H1 (cell line): ENCODE measurements around the gene FBXL17. TPM values are rescaled to one million over a fixed set of nuclear protein-coding genes. Genes with fewer than 3 reads are reported as not detected.

Experiments
- CTCF ChIA-PET: fragments of 300-600 bp; sonication (Branson Sonifier 250); formaldehyde crosslinking; loops from one replicate; lab custom pipeline; 2021; ENCODE audit not compliant: partially characterized antibody; lab: Charles Lee
- POLR2A ChIA-PET: fragments of 300-600 bp; sonication (Branson Sonifier 250); formaldehyde crosslinking; loops from one replicate; lab custom pipeline; 2021; ENCODE audit warnings: inconsistent platforms; ENCODE audit not compliant: partially characterized antibody; lab: Charles Lee
- DNase-seq, 2 experiments: peaks; one replicate each; pipeline versions ENCODE4 v3.0.0 to v3.0.0-alpha.2; 2010 to 2022; ENCODE audit warnings: low spot score in 2 of 2, low read depth in 1 of 2, mixed read lengths in 1 of 2
- FAIRE-seq: peaks from 2 replicates; lab custom pipeline; 2011; peaks lifted over from hg19 to GRCh38; lab: Jason Lieb, UNC
- H2AFZ ChIP-seq: 2 replicates; pipeline ENCODE4 v1.8.1; 2012; ENCODE audit warnings: low read length, inconsistent platforms
- H2AK5ac ChIP-seq: 2 replicates; pipeline ENCODE4 v1.6.1; 2013; ENCODE audit warnings: low read depth, low read length
- H2BK120ac ChIP-seq: replicated peaks from 2 replicates; pipeline ENCODE3; 2013; ENCODE audit warnings: low read depth, low read length, inconsistent platforms
- H2BK12ac ChIP-seq: 2 replicates; pipeline ENCODE4 v1.6.1; 2013; ENCODE audit warnings: low read depth, low read length
- H2BK15ac ChIP-seq: 2 replicates; pipeline ENCODE4 v1.6.1; 2013; ENCODE audit warnings: low read length
- H2BK20ac ChIP-seq: 2 replicates; pipeline ENCODE4 v1.6.1; 2013; ENCODE audit warnings: low read length
- H2BK5ac ChIP-seq: 2 replicates; pipeline ENCODE4 v1.6.1; 2013; ENCODE audit warnings: low read depth, low read length
- H3K14ac ChIP-seq: 2 replicates; pipeline ENCODE4 v1.6.1; 2013; ENCODE audit warnings: inconsistent platforms; ENCODE audit not compliant: insufficient read length
- H3K18ac ChIP-seq: 2 replicates; pipeline ENCODE4 v1.6.1; 2013; ENCODE audit warnings: low read length; ENCODE audit errors: extremely low read depth
- H3K23ac ChIP-seq: 2 replicates; pipeline ENCODE4 v1.6.1; 2013; ENCODE audit warnings: inconsistent platforms; ENCODE audit not compliant: insufficient read length
- H3K23me2 ChIP-seq: 2 replicates; pipeline ENCODE4 v1.6.1; 2013; ENCODE audit warnings: low read depth, low read length
- H3K27ac ChIP-seq: 2 replicates; pipeline ENCODE4 v1.6.1; 2011; ENCODE audit warnings: low read depth, low read length, inconsistent platforms
- H3K27me3 ChIP-seq, 4 experiments: replicated peaks in 1 of 4; 1 replicate in 1 of 4; 2 replicates in 3 of 4; pipeline versions ENCODE4 v1.6.1 to v1.8.1; 2011 to 2013; ENCODE audit warnings: low read length in 3 of 4, mild to moderate bottlenecking in 3 of 4, inconsistent platforms in 2 of 4, mixed read lengths in 2 of 4, moderate library complexity in 1 of 4; ENCODE audit not compliant: control insufficient read depth in 3 of 4, insufficient read depth in 3 of 4; ENCODE audit errors: extremely low read depth in 1 of 4
- H3K36me3 ChIP-seq, 4 experiments: 2 replicates each; pipeline versions ENCODE4 v1.6.1 to v1.8.1; 2011 to 2013; ENCODE audit warnings: mild to moderate bottlenecking in 4 of 4, low read length in 3 of 4, moderate library complexity in 2 of 4, control low read depth in 1 of 4, inconsistent platforms in 1 of 4; ENCODE audit not compliant: insufficient read depth in 4 of 4, control insufficient read depth in 2 of 4
- H3K4ac ChIP-seq: replicated peaks from 2 replicates; pipeline ENCODE3; 2013; ENCODE audit warnings: low read length, low read depth, mixed read lengths, inconsistent platforms; ENCODE audit not compliant: insufficient read length
- H3K4me1 ChIP-seq, 4 experiments: replicated peaks in 1 of 4; 1 replicate in 1 of 4; 2 replicates in 3 of 4; pipeline versions ENCODE4 v1.6.1 to v1.8.1; 2011 to 2013; ENCODE audit warnings: low read length in 3 of 4, inconsistent platforms in 2 of 4, mixed read lengths in 1 of 4; ENCODE audit not compliant: insufficient read depth in 4 of 4, control insufficient read depth in 3 of 4
- H3K4me2 ChIP-seq, 2 experiments: 2 replicates each; pipeline versions ENCODE4 v1.6.1 to v1.8.1; 2011 to 2013; ENCODE audit warnings: low read depth in 2 of 2, low read length in 2 of 2, control low read depth in 1 of 2, inconsistent platforms in 1 of 2, mild to moderate bottlenecking in 1 of 2; ENCODE audit not compliant: insufficient read depth in 1 of 2
- H3K4me3 ChIP-seq, 4 experiments: fragments of 200-600, 300-600 bp in 1 of 4; sonication (generic), shearing (Covaris generic), sonication (Bioruptor Twin) in 1 of 4; 2 replicates each; pipeline versions ENCODE4 v1.5.1 to v1.8.1; 2011 to 2016; ENCODE audit warnings: low read length in 4 of 4, low read depth in 3 of 4, control low read depth in 2 of 4, inconsistent platforms in 2 of 4, mild to moderate bottlenecking in 2 of 4, mixed read lengths in 1 of 4, moderate library complexity in 1 of 4; ENCODE audit not compliant: insufficient read depth in 2 of 4; ENCODE audit errors: extremely low read depth in 1 of 4
- H3K56ac ChIP-seq: replicated peaks from 2 replicates; pipeline ENCODE3; 2013; ENCODE audit warnings: low read depth, mild to moderate bottlenecking, mixed read lengths, low read length, inconsistent platforms; ENCODE audit not compliant: insufficient read length
- H3K79me1 ChIP-seq: 2 replicates; pipeline ENCODE4 v1.6.1; 2013; ENCODE audit warnings: low read depth, low read length, control low read depth
- H3K79me2 ChIP-seq, 2 experiments: 2 replicates each; pipeline versions ENCODE4 v1.6.1 to v1.8.1; 2012 to 2013; ENCODE audit warnings: low read length in 2 of 2, mild to moderate bottlenecking in 2 of 2, inconsistent platforms in 1 of 2; ENCODE audit not compliant: insufficient read depth in 2 of 2, control insufficient read depth in 1 of 2
- H3K9ac ChIP-seq, 4 experiments: replicated peaks in 1 of 4; 1 replicate in 1 of 4; 2 replicates in 3 of 4; pipeline versions ENCODE4 v1.6.1 to v1.8.1; 2011 to 2013; ENCODE audit warnings: low read depth in 3 of 4, low read length in 3 of 4, control low read depth in 2 of 4, mild to moderate bottlenecking in 2 of 4, moderate library complexity in 2 of 4, inconsistent platforms in 1 of 4; ENCODE audit errors: extremely low read depth in 1 of 4
- H3K9me3 ChIP-seq, 2 experiments: 2 replicates each; pipeline versions ENCODE4 v1.6.1 to v1.8.1; 2012 to 2013; ENCODE audit warnings: mild to moderate bottlenecking in 2 of 2, moderate library complexity in 2 of 2, control low read depth in 1 of 2, inconsistent platforms in 1 of 2, low read depth in 1 of 2, low read length in 1 of 2, mixed read lengths in 1 of 2; ENCODE audit not compliant: insufficient read depth in 2 of 2
- H4K20me1 ChIP-seq, 2 experiments: replicated peaks in 1 of 2; 2 replicates each; pipeline versions ENCODE3 to v1.8.1; 2011 to 2013; ENCODE audit warnings: inconsistent platforms in 2 of 2, low read length in 2 of 2, mild to moderate bottlenecking in 1 of 2; ENCODE audit not compliant: insufficient read depth in 2 of 2, control insufficient read depth in 1 of 2
- H4K5ac ChIP-seq: 2 replicates; pipeline ENCODE4 v1.6.1; 2013; ENCODE audit warnings: low read length, low read depth, mixed read lengths, inconsistent platforms; ENCODE audit not compliant: insufficient read length
- H4K8ac ChIP-seq: 2 replicates; pipeline ENCODE4 v1.8.0; 2013; ENCODE audit warnings: mild to moderate bottlenecking, moderate library complexity, low read length, inconsistent platforms; ENCODE audit not compliant: insufficient read depth; ENCODE audit errors: extremely low read depth
- H4K91ac ChIP-seq: replicated peaks from 2 replicates; pipeline ENCODE3; 2013; ENCODE audit warnings: low read length, mixed read lengths, inconsistent platforms; ENCODE audit not compliant: insufficient read length
- ASH2L ChIP-seq: fragments of 200-600, 300-600 bp; sonication (generic); IDR thresholded peaks from one replicate; pipeline ENCODE4 v1.7.1; 2017; ENCODE audit warnings: low read length
- HDAC2 ChIP-seq, 2 experiments: fragments of 300-600 bp in 1 of 2; sonication (generic) in 1 of 2; IDR thresholded peaks; 2 replicates each; pipeline ENCODE4 v1.6.1; 2011 to 2012; ENCODE audit warnings: low read depth in 2 of 2, low read length in 2 of 2, mild to moderate bottlenecking in 2 of 2, moderate library complexity in 2 of 2, borderline replicate concordance in 1 of 2, inconsistent platforms in 1 of 2
- NRF1 ChIP-seq: IDR thresholded peaks from 2 replicates; pipeline ENCODE4 v1.6.1; 2011; ENCODE audit warnings: mild to moderate bottlenecking, low read depth, low read length, improper control_type of control experiment
- RFX5 ChIP-seq: IDR thresholded peaks from 2 replicates; pipeline ENCODE4 v1.6.1; 2011; ENCODE audit warnings: low read depth, low read length, improper control_type of control experiment, borderline replicate concordance
- WGBS, 2 experiments: shearing (Covaris generic) in 1 of 2; methylation state at CpG; one replicate each; pipeline versions ENCODE4 v1.1.6 to v1.1.7; 2013 to 2015; ENCODE audit warnings: low lambda C conversion rate in 2 of 2, mixed read lengths in 2 of 2, inconsistent platforms in 1 of 2, low coverage in 1 of 2, missing lambda C conversion rate in 1 of 2; ENCODE audit not compliant: insufficient replicate concordance in 2 of 2, insufficient coverage in 1 of 2, insufficient read length in 1 of 2; ENCODE audit errors: extremely low coverage in 1 of 2, missing lambda C conversion rate in 1 of 2; 5-methylcytosine and 5-hydroxymethylcytosine counted together
- polyA plus RNA-seq, 7 experiments: library from polyadenylated mRNA; depleted of rRNA in 3 of 7; stranded (reverse) in 5 of 7; unstranded in 2 of 7; fragments of >200 nt in 5 of 7; fragments of 200-250 nt in 2 of 7; gene quantifications; 1 replicate in 5 of 7; 2 replicates in 1 of 7; 4 replicates in 1 of 7; pipeline versions ENCODE4 v1.2.1 to v1.2.3, GENCODE V29; 2011 to 2013; ENCODE audit warnings: missing spikeins in 2 of 7, mixed read lengths in 2 of 7
- total RNA-seq: library from RNA; stranded (reverse); fragmentation: NEBNext Ultra II Directional; extraction: Animal tissue kit (Norgen Biotek cat#: 25700); gene quantifications from 2 replicates; pipeline ENCODE4 v1.2.1, GENCODE V29; 2021

FBXL17 gene
- total and polyA plus RNA-seq, 2 of the 8 experiments (the other 6 are each of a cell fraction or from before 2014, with no cell fraction given), result 0.35 to 4.3 TPM

DNA sequence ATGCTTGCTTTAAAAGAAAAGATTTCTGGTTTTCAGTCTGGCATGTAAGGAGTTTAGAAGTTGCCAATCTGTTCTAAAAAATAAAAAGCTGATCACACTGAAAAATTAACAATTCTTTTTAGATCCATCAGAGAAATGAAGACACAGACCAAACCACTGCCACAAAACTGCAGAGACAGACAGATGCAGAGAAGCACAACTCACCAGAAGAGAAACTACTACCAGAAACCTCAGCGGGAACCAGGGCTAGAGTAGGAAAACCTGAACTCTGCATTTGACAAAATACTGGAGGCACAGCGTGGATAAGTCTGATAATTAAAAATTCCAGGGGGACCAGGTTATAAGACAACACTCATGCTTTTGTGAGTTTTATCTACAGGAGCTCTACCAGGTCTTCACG lies 28.8 kb downstream of the FBXL17 start:
- TF ChIP-seq NRF1, result no peak
- TF ChIP-seq ASH2L, result no peak
- no peak for TF ChIP-seq RFX5
- TF ChIP-seq HDAC2 (IDR thresholded peaks at IDR 0.05; ENCODE audit: borderline replicate concordance in 1 of 2, low read depth in 2 of 2, low read length in 2 of 2), result no peak
- no peaks in the 10 kb centered on the region for H4K20me1 ChIP-seq
- no peaks in the 10 kb centered on the region for H3K79me2 ChIP-seq
- no peak overlapping the region for H3K56ac ChIP-seq
- H3K36me3 ChIP-seq, result no peaks in the 10 kb centered on the region
- H3K4ac ChIP-seq, result no peak overlapping the region
- H4K8ac ChIP-seq, result no peak overlapping the region
- H3K9ac ChIP-seq, result no peak overlapping the region
- H3K14ac ChIP-seq, result no peak overlapping the region
- no peaks in the 10 kb centered on the region; the same call in 1 of the 2 replicates for H3K23me2 ChIP-seq
- FAIRE-seq, result no peak
- no peak overlapping the region for H3K18ac ChIP-seq
- CTCF ChIA-PET, result interaction anchor here (0.8 kb wide), 1 partner anchor 93 kb away, joined by 3 read pairs; no protein-coding TSS in a partner anchor
- H4K91ac ChIP-seq, result no peak overlapping the region
- H2BK15ac ChIP-seq, result no peak overlapping the region
- WGBS, 2 experiments, result 88% methylated on average over 3 of the region's 3 CpGs; no CpG with 5 or more reads in 1 of the 2 experiments
- no peak overlapping the region for H3K4me3 ChIP-seq
- H2AFZ ChIP-seq, result no peak overlapping the region
- H3K9me3 ChIP-seq, result no peaks in the 10 kb centered on the region
- no peak overlapping the region for H3K4me2 ChIP-seq
- no peak overlapping the region for H2BK20ac ChIP-seq
- no peak for DNase-seq
- no peak overlapping the region for H3K23ac ChIP-seq
- no peaks in the 10 kb centered on the region for H3K4me1 ChIP-seq
- POLR2A ChIA-PET, result no interaction called here
- H2BK5ac ChIP-seq, result no peak overlapping the region
- H2AK5ac ChIP-seq, result no peak overlapping the region
- no peaks in the 10 kb centered on the region for H3K79me1 ChIP-seq
- H2BK12ac ChIP-seq, result no peak overlapping the region
- H3K27ac ChIP-seq, result no peak overlapping the region
- no peak overlapping the region for H4K5ac ChIP-seq
- no peaks in the 10 kb centered on the region for H3K27me3 ChIP-seq
- H2BK120ac ChIP-seq, result no peak overlapping the region
